NCI-H2107 treated with DMSO at 0.1 percent for 48 hours (cell line): ENCODE data around the gene STING1.
A peak's percentile ranks its signal among the peaks of the same experiment; 100 is the strongest.
"Not testable (repeated sequence)": the region's sequence is repeated elsewhere in the genome, so short reads cannot be mapped to it uniquely, and the experiment has no call there.

Experiments
- DNase-seq: peaks from one replicate; lab custom pipeline; 2025; ENCODE audit not compliant: unreplicated experiment; lab: John Stamatoyannopoulos, UW

The STING1 gene

GRCh38 chr5:139440416-139440815 is 42.1 kb downstream of the STING1 start:
- DNase-seq: not testable (repeated sequence)

GRCh38 chr5:139439013-139439903 is 43.3 kb downstream of the STING1 start, which contains the start of gene DNAJC18:
TSS of gene DNAJC18 (minus strand) at chr5:139439525. CDS start at chr5:139439445, 80 bp downstream.
- DNase-seq: peak; percentile 83

GRCh38 chr5:139438707-139439012 is 43.9 kb downstream of the STING1 start:
- DNase-seq: no peak

- no peak for DNase-seq
Measured at GRCh38 chr5:139435676-139436075, 46.9 kb downstream of the STING1 start.

- no peak for DNase-seq
Measured at GRCh38 chr5:139431706-139432105, 50.9 kb downstream of the STING1 start.

- DNase-seq: no peak
Measured at GRCh38 chr5:139430015-139430414, 52.5 kb downstream of the STING1 start.

GRCh38 chr5:139426203-139426885 is 56.2 kb downstream of the STING1 start:
- no peak for DNase-seq
